ENCODE measurements around the gene SPC24.
"Not testable (repeated sequence)": the region's sequence is repeated elsewhere in the genome, so short reads cannot be mapped to it uniquely, and the experiment has no call there.

Gene SPC24

DNA sequence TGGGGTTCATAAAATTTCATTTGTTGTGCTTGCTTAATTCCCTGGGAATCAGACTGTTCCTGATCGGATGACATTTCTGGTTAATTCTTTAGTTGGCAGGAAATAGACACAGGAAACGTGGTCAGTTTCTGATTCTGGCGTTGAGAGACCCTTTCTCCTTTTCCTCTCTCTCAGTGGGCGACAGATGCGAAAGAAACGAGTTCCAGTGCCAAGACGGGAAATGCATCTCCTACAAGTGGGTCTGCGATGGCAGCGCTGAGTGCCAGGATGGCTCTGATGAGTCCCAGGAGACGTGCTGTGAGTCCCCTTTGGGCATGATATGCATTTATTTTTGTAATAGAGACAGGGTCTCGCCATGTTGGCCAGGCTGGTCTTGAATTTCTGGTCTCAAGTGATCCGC lies 55.5 kb downstream of the SPC24 start:
- H3K4me3 ChIP-seq (ENCODE audit: low read length): no peak overlapping the region
- DNase-seq (ENCODE audit: low read depth): no peak
- TF ChIP-seq, protein P1, sequence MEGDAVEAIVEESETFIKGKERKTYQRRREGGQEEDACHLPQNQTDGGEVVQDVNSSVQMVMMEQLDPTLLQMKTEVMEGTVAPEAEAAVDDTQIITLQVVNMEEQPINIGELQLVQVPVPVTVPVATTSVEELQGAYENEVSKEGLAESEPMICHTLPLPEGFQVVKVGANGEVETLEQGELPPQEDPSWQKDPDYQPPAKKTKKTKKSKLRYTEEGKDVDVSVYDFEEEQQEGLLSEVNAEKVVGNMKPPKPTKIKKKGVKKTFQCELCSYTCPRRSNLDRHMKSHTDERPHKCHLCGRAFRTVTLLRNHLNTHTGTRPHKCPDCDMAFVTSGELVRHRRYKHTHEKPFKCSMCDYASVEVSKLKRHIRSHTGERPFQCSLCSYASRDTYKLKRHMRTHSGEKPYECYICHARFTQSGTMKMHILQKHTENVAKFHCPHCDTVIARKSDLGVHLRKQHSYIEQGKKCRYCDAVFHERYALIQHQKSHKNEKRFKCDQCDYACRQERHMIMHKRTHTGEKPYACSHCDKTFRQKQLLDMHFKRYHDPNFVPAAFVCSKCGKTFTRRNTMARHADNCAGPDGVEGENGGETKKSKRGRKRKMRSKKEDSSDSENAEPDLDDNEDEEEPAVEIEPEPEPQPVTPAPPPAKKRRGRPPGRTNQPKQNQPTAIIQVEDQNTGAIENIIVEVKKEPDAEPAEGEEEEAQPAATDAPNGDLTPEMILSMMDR (conservative IDR thresholded peaks at IDR 0.05; ENCODE audit: low read depth, low read length): no peak

DNA sequence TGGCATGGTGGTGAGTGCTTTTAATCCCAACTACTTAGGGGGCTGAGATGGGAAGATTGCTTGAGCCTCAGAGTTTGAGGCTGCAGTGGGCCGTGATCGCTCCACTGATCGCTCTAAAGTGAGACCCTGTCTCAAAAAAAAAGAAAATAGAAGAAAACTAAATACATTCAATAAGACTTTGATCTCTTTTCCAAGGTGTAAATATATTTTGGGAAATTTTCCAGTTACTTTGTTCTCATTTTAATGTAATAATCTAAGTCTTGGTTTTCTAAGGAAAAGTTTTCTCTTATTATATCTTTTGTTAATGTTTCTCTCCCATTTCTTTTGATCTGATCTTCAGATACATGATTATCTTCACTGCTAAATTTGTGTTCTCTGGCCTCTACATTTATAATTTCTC lies 56.7 kb downstream of the SPC24 start:
- no peak for DNase-seq (ENCODE audit: low read depth)
- H3K4me3 ChIP-seq (ENCODE audit: low read length): no peak overlapping the region
- TF ChIP-seq, protein P1 (conservative IDR thresholded peaks at IDR 0.05; ENCODE audit: low read depth, low read length): no peak

DNA sequence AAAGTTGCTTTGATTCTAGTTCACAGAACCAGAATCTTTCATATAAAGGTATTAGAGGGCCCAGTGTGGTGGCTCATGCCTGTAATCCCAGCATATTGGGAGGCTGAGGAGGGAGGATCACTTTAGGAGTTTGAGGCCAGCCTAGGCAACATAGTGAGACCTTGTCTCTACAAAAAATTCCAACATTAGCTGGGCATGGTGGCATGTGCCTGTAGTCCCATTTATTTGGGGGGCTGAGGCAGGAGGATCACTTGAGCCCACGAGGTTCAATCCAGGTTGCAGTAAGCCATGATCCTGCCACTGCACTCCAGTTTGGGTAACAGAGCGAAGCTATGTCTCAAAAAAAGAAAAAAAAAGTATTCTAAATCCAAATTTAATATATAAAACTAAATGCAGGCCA lies 57.3 kb downstream of the SPC24 start:
- no peak overlapping the region for H3K4me3 ChIP-seq (ENCODE audit: low read length)
- TF ChIP-seq, protein P1 (conservative IDR thresholded peaks at IDR 0.05; ENCODE audit: low read depth, low read length): no peak
- no peak for DNase-seq (ENCODE audit: low read depth)

DNA sequence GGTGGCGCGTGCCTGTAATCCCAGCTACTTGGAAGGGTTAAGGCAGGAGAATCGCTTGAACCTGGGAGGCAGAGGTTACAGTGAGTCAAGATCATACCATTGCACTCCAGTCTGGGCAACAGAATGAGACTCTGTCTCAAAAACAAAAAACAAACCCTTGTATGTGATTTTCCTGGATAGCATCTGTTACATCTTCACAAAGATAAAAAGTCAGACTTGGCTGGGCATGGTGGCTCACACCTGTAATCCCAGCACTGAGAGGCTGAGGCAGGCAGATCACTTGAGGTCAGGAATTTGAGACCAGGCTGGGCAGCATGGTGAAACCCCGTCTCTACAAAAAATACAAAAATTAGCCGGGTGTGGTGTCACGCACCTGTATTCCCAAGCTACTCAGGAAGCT lies 58.2 kb downstream of the SPC24 start:
- DNase-seq (ENCODE audit: low read depth); H3K4me3 ChIP-seq (ENCODE audit: low read length): not testable (repeated sequence)

DNA sequence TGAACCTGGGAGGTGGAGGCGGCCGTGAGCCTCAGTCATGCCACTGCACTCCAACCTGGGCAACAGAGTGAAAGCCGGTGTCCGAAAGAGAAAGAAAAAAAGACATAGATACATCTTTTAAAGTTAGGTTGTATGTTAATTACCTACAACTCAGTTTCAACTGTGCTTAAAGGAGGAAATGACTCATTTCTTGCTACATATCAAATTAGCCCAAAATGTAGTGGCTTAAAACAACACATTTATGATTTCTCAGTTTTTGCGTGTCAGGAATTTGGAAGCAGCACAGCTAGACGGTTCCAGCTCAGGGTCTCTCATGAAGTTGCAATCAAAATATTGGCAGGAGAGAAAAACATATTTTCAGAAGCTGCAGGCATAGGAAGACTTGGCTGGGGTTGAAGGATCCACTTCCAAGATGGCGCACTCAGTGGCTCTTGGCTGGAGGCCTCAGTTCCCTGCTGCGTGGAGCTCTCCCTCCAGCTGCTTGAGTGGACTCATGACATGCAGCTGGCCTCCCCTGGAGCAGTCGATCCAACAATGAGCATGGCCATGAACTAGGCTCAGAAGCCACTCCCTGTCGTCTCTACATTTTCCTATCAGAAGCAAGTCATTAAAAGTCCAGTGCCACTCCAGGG lies 59.3 kb downstream of the SPC24 start:
- DNase-seq (ENCODE audit: low read depth): no peak
- no peak overlapping the region for H3K4me3 ChIP-seq (ENCODE audit: low read length)
- TF ChIP-seq, protein P1 (conservative IDR thresholded peaks at IDR 0.05; ENCODE audit: low read depth, low read length): no peak

Data from retinal pigment epithelial cell (primary cell).